MM.1S (cell line): Measurements from ENCODE around the gene TOM1.

ENCODE experiments used
- DNase-seq: peaks from one replicate; pipeline ENCODE4 v3.0.0-alpha.2; 2015
- H2AFZ ChIP-seq: fragments of 300-600 bp; sonication (generic); 2 replicates; pipeline ENCODE4 v1.6.0; 2016; ENCODE audit warnings: antibody characterized with exemption, low read length
- H3F3A ChIP-seq: fragments of 300-600 bp; sonication (generic); 2 replicates; pipeline ENCODE4 v1.6.1; 2016; ENCODE audit warnings: mild to moderate bottlenecking, antibody characterized with exemption, low read length, moderate library complexity, mixed read lengths; ENCODE audit not compliant: insufficient read depth
- H3K27ac ChIP-seq: fragments of 300-600 bp; sonication (generic); 2 replicates; pipeline ENCODE4 v1.5.1; 2016; ENCODE audit warnings: mild to moderate bottlenecking, low read length
- H3K27me3 ChIP-seq: fragments of 300-600 bp; sonication (generic); replicated peaks from 2 replicates; pipeline ENCODE4 v1.6.0; 2016; ENCODE audit warnings: low read length; ENCODE audit not compliant: insufficient read depth
- H3K36me3 ChIP-seq: fragments of 300-600 bp; sonication (generic); replicated peaks from 2 replicates; pipeline ENCODE4 v1.6.1; 2016; ENCODE audit warnings: mild to moderate bottlenecking, low read length, mixed read lengths; ENCODE audit not compliant: insufficient read depth
- H3K4me1 ChIP-seq: fragments of 300-600 bp; sonication (generic); 2 replicates; pipeline ENCODE4 v1.6.1; 2016; ENCODE audit warnings: low read length, mixed read lengths
- H3K4me2 ChIP-seq: fragments of 300-600 bp; sonication (generic); 2 replicates; pipeline ENCODE4 v1.6.0; 2016; ENCODE audit warnings: low read depth, low read length
- H3K4me3 ChIP-seq: fragments of 300-600 bp; sonication (generic); 2 replicates; pipeline ENCODE4 v1.5.1; 2016; ENCODE audit warnings: low read length, mixed read lengths
- H3K79me2 ChIP-seq: fragments of 300-600 bp; sonication (generic); 2 replicates; pipeline ENCODE4 v1.6.1; 2016; ENCODE audit warnings: mixed run types, low read length, mixed read lengths
- H3K9ac ChIP-seq: fragments of 300-600 bp; sonication (generic); 2 replicates; pipeline ENCODE4 v1.6.1; 2016; ENCODE audit warnings: low read length, mixed read lengths
- H3K9me2 ChIP-seq: fragments of 300-600 bp; sonication (generic); replicated peaks from 2 replicates; pipeline ENCODE4 v1.6.1; 2016; ENCODE audit warnings: mild to moderate bottlenecking, low read length, mixed read lengths; ENCODE audit not compliant: insufficient read depth
- H3K9me3 ChIP-seq: fragments of 300-600 bp; sonication (generic); replicated peaks from 2 replicates; pipeline ENCODE4 v1.6.1; 2016; ENCODE audit warnings: mild to moderate bottlenecking, low read length, mixed read lengths; ENCODE audit not compliant: insufficient read depth
- H4K20me1 ChIP-seq: fragments of 300-600 bp; sonication (generic); 2 replicates; pipeline ENCODE4 v1.6.1; 2016; ENCODE audit warnings: mild to moderate bottlenecking, low read length, moderate library complexity, mixed read lengths; ENCODE audit not compliant: insufficient read depth
- CTCF ChIP-seq: fragments of 300-600 bp; sonication (generic); IDR thresholded peaks from 2 replicates; pipeline ENCODE4 v1.5.1; 2016; ENCODE audit warnings: antibody characterized with exemption, low read length, mixed read lengths
- EZH2 ChIP-seq: fragments of 300-600 bp; sonication (generic); optimal IDR thresholded peaks from 2 replicates; pipeline ENCODE3; 2017; ENCODE audit warnings: low read depth, mild to moderate bottlenecking, antibody characterized with exemption, low read length, mixed read lengths
- EZH2phosphoT487 ChIP-seq: fragments of 300-600 bp; sonication (generic); IDR thresholded peaks from 2 replicates; pipeline ENCODE4 v1.6.1; 2018; ENCODE audit warnings: antibody characterized with exemption, low read length

Gene TOM1

GRCh38 chr22:35383679-35384071 is 84.0 kb downstream of the TOM1 start:
- H2AFZ ChIP-seq = no peak overlapping the region
- H3F3A ChIP-seq = peaks cover 9% of the 10 kb centered on the region; the same call in 1 of the 2 replicates
- H3K36me3 ChIP-seq = no peaks in the 10 kb centered on the region
- H3K4me3 ChIP-seq = no peak overlapping the region
- H3K4me2 ChIP-seq = no peak overlapping the region
- no peak overlapping the region for H3K9ac ChIP-seq
- no peak for DNase-seq
- H4K20me1 ChIP-seq = no peaks in the 10 kb centered on the region
- no peak overlapping the region for H3K27ac ChIP-seq
- no peaks in the 10 kb centered on the region for H3K27me3 ChIP-seq
- H3K9me3 ChIP-seq = no peaks in the 10 kb centered on the region
- H3K79me2 ChIP-seq = no peaks in the 10 kb centered on the region
- peaks cover 9% of the 10 kb centered on the region for H3K4me1 ChIP-seq
- TF ChIP-seq CTCF (no peak), EZH2 (no peak), EZH2phosphoT487 (no peak)
- H3K9me2 ChIP-seq = no peaks in the 10 kb centered on the region

GRCh38 chr22:35384527-35384926 is 84.8 kb downstream of the TOM1 start:
- Histone ChIP-seq H3F3A (peaks cover 9% of the 10 kb centered on the region; the same call in 1 of the 2 replicates), H3K27me3 (no peaks in the 10 kb centered on the region), H3K9me3 (no peaks in the 10 kb centered on the region), H3K79me2 (no peaks in the 10 kb centered on the region), H3K4me1 (peaks cover 9% of the 10 kb centered on the region), H3K4me3 (no peak overlapping the region), H3K4me2 (no peak overlapping the region), H3K27ac (no peak overlapping the region), H2AFZ (no peak overlapping the region), H4K20me1 (no peaks in the 10 kb centered on the region), H3K9ac (no peak overlapping the region), H3K9me2 (no peaks in the 10 kb centered on the region), H3K36me3 (no peaks in the 10 kb centered on the region)
- no peak for DNase-seq
- TF ChIP-seq EZH2 (no peak), EZH2phosphoT487 (no peak), CTCF (no peak)

GRCh38 chr22:35384975-35385588 is 85.4 kb downstream of the TOM1 start:
- no peak overlapping the region for H3K4me3 ChIP-seq
- no peaks in the 10 kb centered on the region for H4K20me1 ChIP-seq
- H3F3A ChIP-seq = peaks cover 8% of the 10 kb centered on the region; the same call in 1 of the 2 replicates
- no peak for DNase-seq
- peaks cover 9% of the 10 kb centered on the region for H3K4me1 ChIP-seq
- H3K27ac ChIP-seq = no peak overlapping the region
- H3K9ac ChIP-seq = no peak overlapping the region
- TF ChIP-seq CTCF (no peak), EZH2 (no peak), EZH2phosphoT487 (no peak)
- no peak overlapping the region for H3K4me2 ChIP-seq
- no peak overlapping the region for H2AFZ ChIP-seq
- no peaks in the 10 kb centered on the region for H3K36me3 ChIP-seq
- H3K9me3 ChIP-seq = no peaks in the 10 kb centered on the region
- H3K79me2 ChIP-seq = no peaks in the 10 kb centered on the region
- H3K27me3 ChIP-seq = no peaks in the 10 kb centered on the region
- H3K9me2 ChIP-seq = no peaks in the 10 kb centered on the region
